ENCODE data around the gene CACYBP. TPM values are rescaled to one million over a fixed set of nuclear protein-coding genes. Genes with fewer than 3 reads are reported as not detected.

CACYBP gene
- polyA plus RNA-seq, 1 donor (not counting 4 experiments of a cell fraction or from before 2014, with no cell fraction given): 59.3 TPM

- peaks cover 11 to 25% of the 10 kb centered on the region in 2 experiments for H3K36me3 ChIP-seq (ENCODE audit: control insufficient read depth in 2 of 2, extremely low read depth in 1 of 2, insufficient read depth in 2 of 2, low read length in 2 of 2)
- H2AFZ ChIP-seq (ENCODE audit: control insufficient read depth, low read length): no peak overlapping the region
- H3K9me3 ChIP-seq (ENCODE audit: control insufficient read depth, low read depth, low read length): no peaks in the 10 kb centered on the region
- H3K79me2 ChIP-seq (ENCODE audit: control insufficient read depth, insufficient read depth, low read length): peaks cover 36% of the 10 kb centered on the region
- no peak overlapping the region for H3K27ac ChIP-seq (ENCODE audit: control insufficient read depth, insufficient read depth, low read length)
- H3K27me3 ChIP-seq (ENCODE audit: control insufficient read depth, extremely low read depth, insufficient read depth, low read length): no peaks in the 10 kb centered on the region
- no peaks in the 10 kb centered on the region for H4K20me1 ChIP-seq (ENCODE audit: control insufficient read depth, extremely low read depth, insufficient read depth, low read length)
- H3K9ac ChIP-seq (ENCODE audit: control insufficient read depth, extremely low read depth, insufficient read depth, low read length): no peak overlapping the region
- DNase-seq (ENCODE audit: low read depth, low spot score): no peak
- H3K4me2 ChIP-seq (ENCODE audit: control insufficient read depth, extremely low read depth, insufficient read depth, low read depth, low read length): no peak overlapping the region
- TF ChIP-seq, protein P1, sequence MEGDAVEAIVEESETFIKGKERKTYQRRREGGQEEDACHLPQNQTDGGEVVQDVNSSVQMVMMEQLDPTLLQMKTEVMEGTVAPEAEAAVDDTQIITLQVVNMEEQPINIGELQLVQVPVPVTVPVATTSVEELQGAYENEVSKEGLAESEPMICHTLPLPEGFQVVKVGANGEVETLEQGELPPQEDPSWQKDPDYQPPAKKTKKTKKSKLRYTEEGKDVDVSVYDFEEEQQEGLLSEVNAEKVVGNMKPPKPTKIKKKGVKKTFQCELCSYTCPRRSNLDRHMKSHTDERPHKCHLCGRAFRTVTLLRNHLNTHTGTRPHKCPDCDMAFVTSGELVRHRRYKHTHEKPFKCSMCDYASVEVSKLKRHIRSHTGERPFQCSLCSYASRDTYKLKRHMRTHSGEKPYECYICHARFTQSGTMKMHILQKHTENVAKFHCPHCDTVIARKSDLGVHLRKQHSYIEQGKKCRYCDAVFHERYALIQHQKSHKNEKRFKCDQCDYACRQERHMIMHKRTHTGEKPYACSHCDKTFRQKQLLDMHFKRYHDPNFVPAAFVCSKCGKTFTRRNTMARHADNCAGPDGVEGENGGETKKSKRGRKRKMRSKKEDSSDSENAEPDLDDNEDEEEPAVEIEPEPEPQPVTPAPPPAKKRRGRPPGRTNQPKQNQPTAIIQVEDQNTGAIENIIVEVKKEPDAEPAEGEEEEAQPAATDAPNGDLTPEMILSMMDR (optimal IDR thresholded peaks at IDR 0.05 in 1 of 3, IDR thresholded peaks at IDR 0.05 in 1 of 3, conservative IDR thresholded peaks at IDR 0.05 in 1 of 3; ENCODE audit: extremely low read depth in 1 of 3, insufficient read depth in 2 of 3, low read length in 3 of 3): no peak
- TF ChIP-seq EZH2 (IDR thresholded peaks at IDR 0.05; ENCODE audit: low read length): no peak
- FAIRE-seq: no peak
- no peaks in the 10 kb centered on the region for H3K4me1 ChIP-seq (ENCODE audit: control insufficient read depth, extremely low read depth, insufficient read depth, low read length)
- no peaks in the 10 kb centered on the region for H3K9me1 ChIP-seq (ENCODE audit: control insufficient read depth, extremely low read depth, insufficient read depth, low read length)
- H3K4me3 ChIP-seq (ENCODE audit: control insufficient read depth in 2 of 3, extremely low read depth in 1 of 3, insufficient read depth in 2 of 3, low read depth in 1 of 3, low read length in 3 of 3): no peak overlapping the region
- dilution Hi-C loops (cut with MboI; ENCODE audit: extremely low pct_ligation_motif_present, low sequenced_read_pairs): no loop called here
These were observed 9.8 kb downstream of the CACYBP start for GRCh38 chr1:175009532-175009931.

DNA sequence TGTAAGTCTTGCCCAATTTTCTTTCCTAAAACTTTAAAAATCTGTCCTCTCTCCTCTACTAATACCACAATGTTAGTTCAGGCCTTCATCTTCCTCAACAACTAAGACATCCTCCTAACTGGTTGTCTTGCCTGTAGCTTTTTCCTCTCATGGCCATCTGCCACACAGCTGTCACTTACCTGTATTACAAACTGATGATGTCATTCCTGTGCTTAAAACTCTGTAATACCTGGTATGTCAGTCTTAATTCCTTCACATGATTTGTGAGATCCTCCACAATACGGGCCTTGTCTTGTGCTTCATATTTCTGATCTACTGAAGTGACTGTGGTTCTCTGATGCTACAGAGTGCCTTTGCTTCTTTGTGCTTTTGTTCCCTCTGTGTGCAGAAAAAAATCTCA is 13.7 kb downstream of the CACYBP start:
- H3K27ac ChIP-seq (ENCODE audit: control insufficient read depth, insufficient read depth, low read length): no peak overlapping the region
- H3K4me1 ChIP-seq (ENCODE audit: control insufficient read depth, extremely low read depth, insufficient read depth, low read length): no peaks in the 10 kb centered on the region
- FAIRE-seq: no peak
- DNase-seq (ENCODE audit: low read depth, low spot score): no peak
- TF ChIP-seq, protein P1 (optimal IDR thresholded peaks at IDR 0.05 in 1 of 3, IDR thresholded peaks at IDR 0.05 in 1 of 3, conservative IDR thresholded peaks at IDR 0.05 in 1 of 3; ENCODE audit: extremely low read depth in 1 of 3, insufficient read depth in 2 of 3, low read length in 3 of 3): no peak
- TF ChIP-seq EZH2 (IDR thresholded peaks at IDR 0.05; ENCODE audit: low read length): no peak
- H3K79me2 ChIP-seq (ENCODE audit: control insufficient read depth, insufficient read depth, low read length): peaks cover 5% of the 10 kb centered on the region
- H3K4me2 ChIP-seq (ENCODE audit: control insufficient read depth, extremely low read depth, insufficient read depth, low read depth, low read length): no peak overlapping the region
- no peaks in the 10 kb centered on the region for H3K9me3 ChIP-seq (ENCODE audit: control insufficient read depth, low read depth, low read length)
- H3K9me1 ChIP-seq (ENCODE audit: control insufficient read depth, extremely low read depth, insufficient read depth, low read length): no peaks in the 10 kb centered on the region
- H3K36me3 ChIP-seq (ENCODE audit: control insufficient read depth in 2 of 2, extremely low read depth in 1 of 2, insufficient read depth in 2 of 2, low read length in 2 of 2): peaks cover 13 to 18% of the 10 kb centered on the region in 2 experiments
- H4K20me1 ChIP-seq (ENCODE audit: control insufficient read depth, extremely low read depth, insufficient read depth, low read length): no peaks in the 10 kb centered on the region
- H3K27me3 ChIP-seq (ENCODE audit: control insufficient read depth, extremely low read depth, insufficient read depth, low read length): no peaks in the 10 kb centered on the region
- dilution Hi-C loops (cut with MboI; ENCODE audit: extremely low pct_ligation_motif_present, low sequenced_read_pairs): no loop called here
- H2AFZ ChIP-seq (ENCODE audit: control insufficient read depth, low read length): no peak overlapping the region
- H3K4me3 ChIP-seq (ENCODE audit: control insufficient read depth in 2 of 3, extremely low read depth in 1 of 3, insufficient read depth in 2 of 3, low read depth in 1 of 3, low read length in 3 of 3): no peak overlapping the region
- H3K9ac ChIP-seq (ENCODE audit: control insufficient read depth, extremely low read depth, insufficient read depth, low read length): no peak overlapping the region
